K562 (cell line): Measurements from ENCODE around the gene GPR68. TPM values are rescaled to one million over a fixed set of nuclear protein-coding genes. Genes with fewer than 3 reads are reported as not detected.

Experiments used
- CBFA2T2 ChIP-seq: fragments of 450-650 bp; conservative IDR thresholded peaks from 2 replicates; pipeline ENCODE4 v1.6.1; 2017; ENCODE audit warnings: mild to moderate bottlenecking
- CBFA2T3 ChIP-seq: fragments of 450-650 bp; IDR thresholded peaks from 2 replicates; pipeline ENCODE4 v1.6.1; 2017
- CGGBP1 ChIP-seq: fragments of 250-450 bp; sonication (Bioruptor Pico); IDR thresholded peaks from 2 replicates; pipeline ENCODE4 v1.9.0; 2021; ENCODE audit warnings: mild to moderate bottlenecking
- E2F5 ChIP-seq: sonication (generic); formaldehyde crosslinking; IDR thresholded peaks from 2 replicates; pipeline ENCODE4 v1.8.0; 2022; ENCODE audit warnings: mild to moderate bottlenecking, missing genetic modification reagents
- GTF3C2 ChIP-seq: IDR thresholded peaks from 3 replicates; pipeline ENCODE4 v1.6.1; 2011; ENCODE audit warnings: borderline replicate concordance, mild to moderate bottlenecking, moderate library complexity; ENCODE audit not compliant: insufficient read length; ENCODE audit errors: extremely low read depth
- MED1 ChIP-seq: sonication (generic); formaldehyde crosslinking; IDR thresholded peaks from 2 replicates; pipeline ENCODE4 v1.8.1; 2023; ENCODE audit warnings: missing genetic modification reagents, borderline replicate concordance
- MEIS2 ChIP-seq: fragments of 450-650 bp; IDR thresholded peaks from 2 replicates; pipeline ENCODE4 v1.6.1; 2014; ENCODE audit warnings: mild to moderate bottlenecking; ENCODE audit not compliant: partially characterized antibody
- NFE2L1 ChIP-seq: fragments of 450-650 bp; IDR thresholded peaks from 2 replicates; pipeline ENCODE4 v1.6.1; 2016; ENCODE audit warnings: missing genetic modification characterization, low read depth, mild to moderate bottlenecking, missing compliant biosample characterization, moderate library complexity, borderline replicate concordance
- RBM25 ChIP-seq: fragments of 200-400 bp; formaldehyde crosslinking; IDR thresholded peaks from 2 replicates; pipeline ENCODE4 v1.6.1; 2018; ENCODE audit warnings: low read length, low read depth, moderate library complexity; ENCODE audit not compliant: severe bottlenecking
- SRSF9 ChIP-seq: fragments of 200-400 bp; formaldehyde crosslinking; IDR thresholded peaks from 2 replicates; pipeline ENCODE4 v1.6.1; 2017; ENCODE audit warnings: low read depth, low read length, borderline replicate concordance
- STAT5B ChIP-seq: fragments of 250-450 bp; sonication (Bioruptor Pico); IDR thresholded peaks from 2 replicates; pipeline ENCODE4 v1.8.0; 2021; ENCODE audit warnings: mild to moderate bottlenecking, inconsistent platforms
- ZNF518B ChIP-seq: fragments of 250-450 bp; sonication (Bioruptor Pico); IDR thresholded peaks from 2 replicates; pipeline ENCODE4 v1.5.0; 2021; ENCODE audit warnings: mild to moderate bottlenecking, moderate library complexity
- ZNF764 ChIP-seq: fragments of 250-450 bp; sonication (Bioruptor Pico); IDR thresholded peaks from 2 replicates; pipeline ENCODE4 v1.4.0; 2020; ENCODE audit warnings: low read depth, mild to moderate bottlenecking, moderate library complexity
- ZNF766 ChIP-seq: fragments of 200-800 bp; sonication (Bioruptor generic); conservative IDR thresholded peaks from 2 replicates; pipeline ENCODE4 v1.6.1; 2016; ENCODE audit warnings: missing genetic modification characterization, missing compliant biosample characterization
- ZSCAN32 ChIP-seq: fragments of 450-650 bp; formaldehyde crosslinking; IDR thresholded peaks from 2 replicates; pipeline ENCODE4 v1.4.0; 2020; ENCODE audit warnings: mild to moderate bottlenecking, moderate library complexity
- polyA plus RNA-seq, 8 experiments: library from polyadenylated mRNA; depleted of rRNA in 4 of 8; stranded (reverse) in 5 of 8; unstranded in 3 of 8; fragments of >200 nt; fragmentation: Nextera tagmentation in 2 of 8; fragmentation: Illumina TruSeq in 1 of 8; extraction: Ambion mirVana in 2 of 8; extraction: Trizol in 1 of 8; gene quantifications; 2 replicates each; pipeline versions ENCODE4 v1.2.1 to v1.2.3, GENCODE V29; 2011 to 2014; ENCODE audit warnings: inconsistent platforms in 1 of 8, missing spikeins in 1 of 8
- total RNA-seq, 7 experiments: library from RNA; depleted of rRNA in 6 of 7; stranded (reverse); fragments of >200 nt in 6 of 7; fragmentation: Illumina TruSeq in 2 of 7; extraction: Trizol in 2 of 7; gene quantifications; 2 replicates each; pipeline versions ENCODE4 v1.2.1 to v1.2.3, GENCODE V29; 2011 to 2021; ENCODE audit warnings: low replicate concordance in 1 of 7

Gene GPR68
- total and polyA plus RNA-seq, 9 of the 15 experiments (the other 6 are each of a cell fraction or from before 2014, with no cell fraction given): 0.41 to 9.4 (median 3.7) TPM

- TF ChIP-seq ZNF518B (CRISPR knock-in tag) (no peak), STAT5B (CRISPR knock-in tag) (no peak), ZNF766 (CRISPR knock-in tag) (no peak), SRSF9 (no peak), CBFA2T2 (no peak), RBM25 (no peak), CBFA2T3 (0 out of 2 replicates have a peak, but pooled peaks have one; percentile 11), MEIS2 (peak; percentile 81), ZSCAN32 (CRISPR knock-in tag) (no peak), CGGBP1 (CRISPR knock-in tag) (no peak), GTF3C2 (no peak), NFE2L1 (tag) (no peak), E2F5 (CRISPR knock-in tag) (no peak), MED1 (CRISPR knock-in tag) (no peak), ZNF764 (CRISPR knock-in tag) (no peak)
Observed at GRCh38 chr14:91228112-91229004, 16.1 kb downstream of the GPR68 start (continued).
